Spleen (tissue), 11 donors: Measurements from ENCODE around the gene SLIT3. TPM values are rescaled to one million over a fixed set of nuclear protein-coding genes. Genes with fewer than 3 reads are reported as not detected.
A peak's percentile ranks its signal among the peaks of the same experiment; 100 is the strongest.

Experiments used
- DNase-seq: peaks from one replicate; pipeline ENCODE4 v3.0.0-alpha.2; 2020
- H3K27ac ChIP-seq, 8 donors: fragments of 200-600 bp; sonication (generic) in 7 of 8; 1 replicate in 4 of 8; 2 replicates in 4 of 8; pipeline versions ENCODE4 v1.5.0 to v1.8.0; 2016 to 2021; ENCODE audit warnings: inconsistent platforms in 4 of 8, mild to moderate bottlenecking in 4 of 8, moderate library complexity in 1 of 8
- H3K27me3 ChIP-seq, 7 donors: fragments of 200-600 bp; sonication (generic) in 6 of 7; replicated peaks in 1 of 7; 1 replicate in 4 of 7; 2 replicates in 3 of 7; pipeline versions ENCODE4 v1.5.0 to v1.8.0; 2016 to 2021; ENCODE audit warnings: inconsistent platforms in 3 of 7, mild to moderate bottlenecking in 1 of 7
- H3K36me3 ChIP-seq, 6 donors: fragments of 200-600 bp; sonication (generic) in 5 of 6; 1 replicate in 4 of 6; 2 replicates in 2 of 6; pipeline versions ENCODE4 v1.5.0 to v1.8.0; 2016 to 2021; ENCODE audit warnings: inconsistent platforms in 2 of 6
- H3K4me1 ChIP-seq, 6 donors: fragments of 200-600 bp; sonication (generic) in 5 of 6; 1 replicate in 3 of 6; 2 replicates in 3 of 6; pipeline versions ENCODE4 v1.5.0 to v1.8.0; 2016 to 2021; ENCODE audit warnings: inconsistent platforms in 3 of 6
- H3K4me3 ChIP-seq, 8 donors: fragments of 200-600 bp; sonication (generic) in 7 of 8; 1 replicate in 4 of 8; 2 replicates in 4 of 8; pipeline versions ENCODE4 v1.5.0 to v1.8.0; 2016 to 2021; ENCODE audit warnings: inconsistent platforms in 4 of 8, mild to moderate bottlenecking in 4 of 8, moderate library complexity in 2 of 8
- H3K9me3 ChIP-seq, 8 donors: fragments of 200-600 bp; sonication (generic) in 7 of 8; 1 replicate in 4 of 8; 2 replicates in 4 of 8; pipeline versions ENCODE4 v1.5.0 to v1.8.0; 2016 to 2021; ENCODE audit warnings: inconsistent platforms in 4 of 8
- CTCF ChIP-seq, 11 experiments: fragments of 200-600 bp in 7 of 11; fragments of 450-650 bp in 4 of 11; sonication (generic) in 4 of 11; IDR thresholded peaks in 8 of 11; conservative IDR thresholded peaks in 3 of 11; 1 replicate in 7 of 11; 2 replicates in 4 of 11; pipeline versions ENCODE4 v1.4.0 to v1.8.0; 2016 to 2021; ENCODE audit warnings: antibody characterized with exemption in 11 of 11, inconsistent platforms in 4 of 11, mild to moderate bottlenecking in 1 of 11
- POLR2A ChIP-seq, 3 donors: fragments of 450-650 bp; IDR thresholded peaks; one replicate each; pipeline ENCODE4 v1.5.1; 2017; ENCODE audit warnings: antibody characterized with exemption in 3 of 3, mild to moderate bottlenecking in 1 of 3
- POLR2AphosphoS5 ChIP-seq, 3 donors: sonication (generic); formaldehyde crosslinking; IDR thresholded peaks; one replicate each; pipeline ENCODE4 v1.5.1; 2017; ENCODE audit warnings: antibody characterized with exemption in 3 of 3
- WGBS, 5 donors: extraction: QIAGEN DNeasy Blood & Tissue Kit in 3 of 5; methylation state at CpG; one replicate each; pipeline versions ENCODE4 v1.1.5 to v1.1.7; 2013 to 2018; 5-methylcytosine and 5-hydroxymethylcytosine counted together
- intact Hi-C: fragments of 100-400 bp; cut with DNase I; formaldehyde crosslinking; loops from one replicate; pipeline ENCODE4 v1.15.0; 2023; ENCODE audit warnings: low total_unique reads
- polyA plus RNA-seq, 3 donors: library from polyadenylated mRNA; stranded (reverse); fragments of 200-250 nt; gene quantifications; one replicate each; pipeline ENCODE4 v1.2.1, GENCODE V29; 2013
- total RNA-seq, 7 donors: library from RNA; depleted of rRNA in 3 of 7; stranded (reverse); fragments of >200 nt in 3 of 7; fragmentation: NEBNext Ultra II Directional in 4 of 7; extraction: Animal tissue kit (Norgen Biotek cat#: 25700) in 4 of 7; gene quantifications; one replicate each; pipeline versions ENCODE4 v1.1.0 to v1.2.1, GENCODE V29; 2016 to 2021
- donor health status: healthy with polysubstance abuse.
- donor health status: DM: no; HTN: no; CAD: no; lungs with moderate emphysema.
- donor health status: DM: no; HTN: no; CAD: no.
- donor health status: Bipolar disorder and iron deficiency.
- donor health status: healthy.
- donor health status: DM: no; HTN: no; CAD: no.
- donor health status: DM: yes; HTN: yes; CAD: no.

Gene SLIT3
- total and polyA plus RNA-seq, 10 donors = 0.33 to 54.0 (median 13.2) TPM

GRCh38 chr5:168844016-168844921 is 456.7 kb downstream of the SLIT3 start:
- 76 to 87% (median 85%) methylated on average over 19 to 25 of the region's 25 CpGs for WGBS, 5 donors
- Histone ChIP-seq H3K9me3 (no peaks in the 10 kb centered on the region), H3K4me3 (peak overlapping the region in 1 of 8 donors; percentile 31), H3K4me1 (no peaks in the 10 kb centered on the region), H3K27ac (no peak overlapping the region), H3K36me3 (no peaks in the 10 kb centered on the region), H3K27me3 (peaks cover 0 to 41% (median 0%) of the 10 kb centered on the region in 7 donors)
- intact Hi-C loops = no loop called here
- TF ChIP-seq CTCF (IDR thresholded peaks at IDR 0.05 in 8 of 11, conservative IDR thresholded peaks at IDR 0.05 in 3 of 11) = no peak
- TF ChIP-seq POLR2A (IDR thresholded peaks at IDR 0.05) = no peak
- TF ChIP-seq POLR2AphosphoS5 (IDR thresholded peaks at IDR 0.05) = no peak
- no peak for DNase-seq

GRCh38 chr5:168843277-168844015 is 457.5 kb downstream of the SLIT3 start:
- DNase-seq = no peak
- no peaks in the 10 kb centered on the region for H3K36me3 ChIP-seq
- H3K4me1 ChIP-seq = no peaks in the 10 kb centered on the region
- no peak overlapping the region for H3K4me3 ChIP-seq
- no peak overlapping the region for H3K27ac ChIP-seq
- H3K27me3 ChIP-seq = peaks cover 0 to 41% (median 0%) of the 10 kb centered on the region in 7 donors
- TF ChIP-seq CTCF (IDR thresholded peaks at IDR 0.05 in 8 of 11, conservative IDR thresholded peaks at IDR 0.05 in 3 of 11) = no peak
- TF ChIP-seq POLR2AphosphoS5 (IDR thresholded peaks at IDR 0.05) = no peak
- no peak for TF ChIP-seq POLR2A (IDR thresholded peaks at IDR 0.05)
- WGBS, 5 donors = 53 to 65% (median 61%) methylated on average over 7 of the region's 7 CpGs
- no peaks in the 10 kb centered on the region for H3K9me3 ChIP-seq
- intact Hi-C loops = no loop called here

GRCh38 chr5:168842571-168843205 is 458.3 kb downstream of the SLIT3 start:
- H3K27me3 ChIP-seq = peaks cover 0 to 41% (median 0%) of the 10 kb centered on the region in 7 donors
- no peaks in the 10 kb centered on the region for H3K4me1 ChIP-seq
- no peak overlapping the region for H3K4me3 ChIP-seq
- intact Hi-C loops = no loop called here
- WGBS, 5 donors = 69 to 78% (median 69%) methylated on average over 9 of the region's 9 CpGs
- H3K36me3 ChIP-seq = no peaks in the 10 kb centered on the region
- no peak for TF ChIP-seq POLR2A (IDR thresholded peaks at IDR 0.05)
- no peak for TF ChIP-seq CTCF (IDR thresholded peaks at IDR 0.05 in 8 of 11, conservative IDR thresholded peaks at IDR 0.05 in 3 of 11)
- TF ChIP-seq POLR2AphosphoS5 (IDR thresholded peaks at IDR 0.05) = no peak
- H3K27ac ChIP-seq = no peak overlapping the region
- DNase-seq = no peak
- H3K9me3 ChIP-seq = no peaks in the 10 kb centered on the region
